HepG2 (cell line): ENCODE results near the gene EIF4G2. TPM values are rescaled to one million over a fixed set of nuclear protein-coding genes. Genes with fewer than 3 reads are reported as not detected.

Source experiments
- ATAC-seq: fragments of 200-7000 bp; cut with Tn5 transposase; 3 replicates; pipeline ENCODE4 v1.9.1; 2020; ENCODE audit warnings: mild to moderate bottlenecking, moderate library complexity
- BruUV-seq: library from RNA; stranded (reverse); fragments of 400-500 nt; replicated peaks from 2 replicates; lab custom pipeline; 2021; lab: Mats Ljungman, UMichigan
- CTCF ChIA-PET: fragments of 300-600 bp; formaldehyde crosslinking; extraction: SDS; loops from one replicate; lab custom pipeline; 2021; ENCODE audit warnings: low total read pairs, inconsistent platforms, low intra/inter-chr PET ratio; lab: Yijun Ruan, JAX
- POLR2A ChIA-PET: fragments of 350-600 bp; sonication (Branson Sonifier 250); formaldehyde crosslinking; loops from one replicate; lab custom pipeline; 2020; ENCODE audit warnings: antibody characterized with exemption, inconsistent platforms; lab: Yijun Ruan, JAX
- DNase-seq: peaks from one replicate; pipeline ENCODE4 v3.0.0-alpha.2; 2015; ENCODE audit warnings: low spot score
- FAIRE-seq: peaks from 3 replicates; lab custom pipeline; 2011; peaks lifted over from hg19 to GRCh38; lab: Jason Lieb, UNC
- H2AFZ ChIP-seq: one replicate; pipeline ENCODE4 v1.6.1; 2011; ENCODE audit warnings: low read length, inconsistent platforms
- H3K27ac ChIP-seq: fragments of 300-600 bp; 3 replicates; pipeline ENCODE4 v1.8.0; 2011; ENCODE audit warnings: mixed run types, mild to moderate bottlenecking, mixed read lengths, low read length, inconsistent platforms; ENCODE audit not compliant: insufficient read depth; ENCODE audit errors: extremely low read length
- H3K27me3 ChIP-seq, 2 experiments: fragments of 200-600 bp in 1 of 2; 2 replicates in 1 of 2; 3 replicates in 1 of 2; pipeline versions ENCODE4 v1.6.0 to v1.8.0; 2011; ENCODE audit warnings: low read length in 2 of 2, mild to moderate bottlenecking in 2 of 2, moderate library complexity in 2 of 2, inconsistent platforms in 1 of 2; ENCODE audit not compliant: insufficient read depth in 2 of 2, control insufficient read depth in 1 of 2
- H3K36me3 ChIP-seq, 2 experiments: fragments of 200-600 bp in 1 of 2; replicated peaks in 1 of 2; 2 replicates in 1 of 2; 3 replicates in 1 of 2; pipeline versions ENCODE4 v1.5.1 to v1.8.0; 2011; ENCODE audit warnings: low read length in 2 of 2, inconsistent platforms in 1 of 2; ENCODE audit not compliant: insufficient read depth in 2 of 2, control insufficient read depth in 1 of 2
- H3K4me1 ChIP-seq: 2 replicates; pipeline ENCODE4 v1.5.1; 2012; ENCODE audit warnings: low read length, inconsistent platforms; ENCODE audit not compliant: insufficient read depth
- H3K4me2 ChIP-seq: 2 replicates; pipeline ENCODE4 v1.6.0; 2011; ENCODE audit warnings: low read depth, low read length, inconsistent platforms
- H3K4me3 ChIP-seq, 3 experiments: fragments of 200-600 bp in 1 of 3; sonication (generic), shearing (Covaris generic) in 1 of 3; replicated peaks in 1 of 3; 2 replicates each; pipeline ENCODE4 v1.5.1; 2011 to 2016; ENCODE audit warnings: low read length in 3 of 3, inconsistent platforms in 2 of 3, low read depth in 2 of 3, mild to moderate bottlenecking in 2 of 3, control low read depth in 1 of 3, mixed read lengths in 1 of 3; ENCODE audit not compliant: insufficient read depth in 1 of 3
- H3K79me2 ChIP-seq: one replicate; pipeline ENCODE4 v1.6.1; 2011; ENCODE audit warnings: low read length, inconsistent platforms; ENCODE audit not compliant: insufficient read depth
- H3K9ac ChIP-seq: 2 replicates; pipeline ENCODE4 v1.6.0; 2011; ENCODE audit warnings: mild to moderate bottlenecking, low read depth, low read length, inconsistent platforms; ENCODE audit not compliant: insufficient read depth
- H3K9me3 ChIP-seq: 2 replicates; pipeline ENCODE4 v1.5.1; 2012; ENCODE audit warnings: mild to moderate bottlenecking, low read length
- H4K20me1 ChIP-seq: 2 replicates; pipeline ENCODE4 v1.6.0; 2011; ENCODE audit warnings: inconsistent platforms, mild to moderate bottlenecking, low read length, moderate library complexity; ENCODE audit not compliant: insufficient read depth
- FOSL2 ChIP-seq: sonication (generic); formaldehyde crosslinking; IDR thresholded peaks from 2 replicates; pipeline ENCODE4 v1.4.0; 2020; ENCODE audit warnings: missing genetic modification reagents
- HDAC1 ChIP-seq: sonication (generic); formaldehyde crosslinking; IDR thresholded peaks from 2 replicates; pipeline ENCODE4 v1.5.1; 2020; ENCODE audit warnings: mild to moderate bottlenecking, missing genetic modification reagents
- KLF12 ChIP-seq: sonication (generic); formaldehyde crosslinking; IDR thresholded peaks from 2 replicates; pipeline ENCODE4 v1.4.0; 2020; ENCODE audit warnings: missing genetic modification reagents, borderline replicate concordance
- POGZ ChIP-seq: sonication (generic); formaldehyde crosslinking; IDR thresholded peaks from 2 replicates; pipeline ENCODE4 v1.4.0; 2020; ENCODE audit warnings: mild to moderate bottlenecking, missing genetic modification reagents
- SP140L ChIP-seq: sonication (generic); formaldehyde crosslinking; IDR thresholded peaks from 2 replicates; pipeline ENCODE4 v1.4.0; 2020; ENCODE audit warnings: missing genetic modification reagents, borderline replicate concordance
- SP5 ChIP-seq: IDR thresholded peaks from 2 replicates; pipeline ENCODE4 v1.6.1; 2016; ENCODE audit warnings: low read depth, borderline replicate concordance
- ZNF143 ChIP-seq: sonication (generic); formaldehyde crosslinking; IDR thresholded peaks from 2 replicates; pipeline ENCODE4 v1.4.0; 2020; ENCODE audit warnings: missing genetic modification reagents
- ZNF225 ChIP-seq: sonication (generic); formaldehyde crosslinking; IDR thresholded peaks from 2 replicates; pipeline ENCODE4 v1.4.0; 2020; ENCODE audit warnings: mild to moderate bottlenecking, missing genetic modification reagents
- ZNF274 ChIP-seq: sonication (generic); formaldehyde crosslinking; IDR thresholded peaks from 2 replicates; pipeline ENCODE4 v1.5.1; 2020; ENCODE audit warnings: mild to moderate bottlenecking, missing genetic modification reagents
- ZNF660 ChIP-seq: sonication (generic); formaldehyde crosslinking; IDR thresholded peaks from 2 replicates; pipeline ENCODE4 v1.5.1; 2020; ENCODE audit warnings: mild to moderate bottlenecking, low read depth, missing genetic modification reagents, borderline replicate concordance
- ZNF674 ChIP-seq: sonication (generic); formaldehyde crosslinking; IDR thresholded peaks from 2 replicates; pipeline ENCODE4 v1.5.0; 2020; ENCODE audit warnings: low read depth, mild to moderate bottlenecking, missing genetic modification reagents
- ZNF720 ChIP-seq: sonication (generic); formaldehyde crosslinking; IDR thresholded peaks from 2 replicates; pipeline ENCODE4 v1.4.0; 2020; ENCODE audit warnings: missing genetic modification reagents
- ZSCAN20 ChIP-seq: sonication (generic); formaldehyde crosslinking; IDR thresholded peaks from 2 replicates; pipeline ENCODE4 v1.4.0; 2020; ENCODE audit warnings: missing genetic modification reagents, mild to moderate bottlenecking, borderline replicate concordance
- WGBS: methylation state at CpG from one replicate; pipeline ENCODE4 v1.1.6; 2017; ENCODE audit warnings: low lambda C conversion rate; 5-methylcytosine and 5-hydroxymethylcytosine counted together
- in situ Hi-C: cut with HindIII; loops from 2 replicates; pipeline ENCODE4 v1.10.0; 2017; ENCODE audit warnings: low pct_unique_long_range_greater_than_20kb; ENCODE audit not compliant: extremely low pct_ligation_motif_present
- intact Hi-C: fragments of 100-400 bp; cut with micrococcal nuclease; formaldehyde crosslinking; loops from one replicate; pipeline ENCODE4 v1.10.0; 2022; ENCODE audit not compliant: unreplicated experiment
- polyA plus RNA-seq, 8 experiments: library from polyadenylated mRNA; depleted of rRNA in 3 of 8; stranded (reverse) in 7 of 8; unstranded in 1 of 8; fragments of >200 nt; fragmentation: Illumina TruSeq in 4 of 8; extraction: Trizol in 4 of 8; gene quantifications; 2 replicates each; pipeline versions ENCODE4 v1.2.1 to v1.2.3, GENCODE V29; 2011 to 2016; ENCODE audit warnings: low read depth in 4 of 8, missing spikeins in 1 of 8, mixed read lengths in 1 of 8; ENCODE audit not compliant: insufficient read depth in 1 of 8
- total RNA-seq, 5 experiments: library from RNA; depleted of rRNA; stranded (reverse); fragments of >200 nt; fragmentation: Illumina TruSeq; extraction: Trizol; gene quantifications; 2 replicates each; pipeline ENCODE4 v1.2.3, GENCODE V29; 2016; ENCODE audit warnings: low read depth in 1 of 5
- TF ChIP-seq, protein P1 (sequence below): sonication (generic); formaldehyde crosslinking; conservative IDR thresholded peaks from 2 replicates; pipeline ENCODE4 v1.4.0; 2020; ENCODE audit warnings: missing genetic modification reagents
- TF ChIP-seq, protein P2 (sequence below): sonication (generic); formaldehyde crosslinking; IDR thresholded peaks from 2 replicates; pipeline ENCODE4 v1.4.0; 2020; ENCODE audit warnings: missing genetic modification reagents, mild to moderate bottlenecking, borderline replicate concordance
- TF ChIP-seq, protein P3 (sequence below): sonication (generic); formaldehyde crosslinking; IDR thresholded peaks from 2 replicates; pipeline ENCODE4 v1.4.0; 2020; ENCODE audit warnings: mild to moderate bottlenecking, missing genetic modification reagents

The EIF4G2 gene
- total and polyA plus RNA-seq, 2 of the 13 experiments (the other 11 are each of a cell fraction or from before 2014, with no cell fraction given): 362 to 546 TPM

DNA sequence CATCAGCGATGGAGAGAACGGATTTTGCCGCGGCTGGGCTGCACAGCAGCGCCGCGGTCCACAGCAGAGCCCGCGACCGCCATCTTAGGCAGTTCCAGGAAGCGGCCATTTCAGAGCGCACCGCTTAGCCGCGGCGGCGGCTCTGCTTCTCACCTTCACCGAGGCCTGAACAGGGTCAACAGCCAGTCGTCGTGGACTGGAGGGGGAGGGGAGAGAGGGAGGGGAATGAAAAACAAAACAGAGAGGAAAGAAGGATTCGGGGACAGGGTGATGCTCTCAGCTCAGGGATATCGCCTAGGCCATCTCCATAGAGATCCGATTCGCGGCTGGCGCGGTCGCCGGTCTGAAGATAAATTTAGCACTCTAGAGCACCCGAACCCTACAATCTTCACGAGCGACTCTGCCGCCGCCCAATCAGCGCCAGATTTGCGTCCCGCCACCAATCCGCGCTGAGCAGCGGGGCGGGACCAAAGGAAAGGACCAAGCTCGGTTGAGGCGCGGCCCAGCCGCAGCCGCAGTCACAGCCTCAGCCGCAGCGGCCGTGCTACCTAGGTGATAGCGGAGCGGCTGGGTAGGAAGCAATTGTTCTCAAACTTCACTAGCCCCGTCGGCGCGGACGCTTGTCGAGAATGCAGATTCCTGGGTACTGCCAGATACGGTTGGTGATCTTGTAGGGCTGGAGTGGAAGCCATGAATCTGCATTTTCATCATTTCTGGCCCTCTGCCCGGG, 49.1 kb upstream of the EIF4G2 start, which contains the start of gene ZBED5:
TSS of gene ZBED5 (minus strand) at position 345 of the 730 bp plus-strand sequence. CDS start 3,108 bp downstream, outside the sequence.
- Histone ChIP-seq H2AFZ (peak within 1 kb of the TSS; percentile 52), H3K79me2 (peaks cover 28% of the 10 kb centered on the region), H3K4me1 (peaks cover 22% of the 10 kb centered on the region), H3K4me2 (peak within 1 kb of the TSS; percentile 81), H3K9ac (peak within 1 kb of the TSS; percentile 84), H4K20me1 (no peaks in the 10 kb centered on the region), H3K36me3 (peaks cover 9 to 24% of the 10 kb centered on the region in 2 experiments), H3K9me3 (no peaks in the 10 kb centered on the region), H3K27ac (peak within 1 kb of the TSS; percentile 92), H3K4me3 (peak within 1 kb of the TSS; percentile 81 to 90 (median 87)), H3K27me3 (no peaks in the 10 kb centered on the region; a peak in 1 of 5 replicates)
- CTCF ChIA-PET: no interaction called here
- no TSS peak for BruUV-seq
- ATAC-seq (peak; percentile 97), DNase-seq (peak; percentile 92), FAIRE-seq (peak; percentile 58)
- WGBS: 1% methylated on average over 41 of the region's 59 CpGs
- in situ Hi-C loops (loop anchor here (5.0 kb wide), 1 partner anchor 51 kb away; the partner anchor contains the start of gene EIF4G2), intact Hi-C loops (loop anchor here (2.0 kb wide), 1 partner anchor 49 kb away; the partner anchor contains the start of gene EIF4G2)
- POLR2A ChIA-PET: interaction anchor here (0.5 to 3.3 kb wide), 21 partner anchors 9 to 553 kb away, joined by 3 to 130 read pairs (median 4); partner anchors contain the start of genes ADM, CTR9, EIF4G2 and RNF141
- TF ChIP-seq, protein P1, sequence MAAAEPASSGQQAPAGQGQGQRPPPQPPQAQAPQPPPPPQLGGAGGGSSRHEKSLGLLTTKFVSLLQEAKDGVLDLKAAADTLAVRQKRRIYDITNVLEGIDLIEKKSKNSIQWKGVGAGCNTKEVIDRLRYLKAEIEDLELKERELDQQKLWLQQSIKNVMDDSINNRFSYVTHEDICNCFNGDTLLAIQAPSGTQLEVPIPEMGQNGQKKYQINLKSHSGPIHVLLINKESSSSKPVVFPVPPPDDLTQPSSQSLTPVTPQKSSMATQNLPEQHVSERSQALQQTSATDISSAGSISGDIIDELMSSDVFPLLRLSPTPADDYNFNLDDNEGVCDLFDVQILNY (CRISPR knock-in tag): no peak
- TF ChIP-seq KLF12 (0 out of 2 replicates have a peak, but pooled peaks have one; percentile 19), FOSL2 (CRISPR knock-in tag) (peak; percentile 17; the same call in 1 of the 2 replicates), ZNF674 (CRISPR knock-in tag) (no peak), SP140L (CRISPR knock-in tag) (no peak; the same call in 1 of the 2 replicates), ZNF720 (CRISPR knock-in tag) (no peak), ZNF274 (0 out of 2 replicates have a peak, but pooled peaks have one; percentile 31), POGZ (peak; percentile 62), HDAC1 (CRISPR knock-in tag) (peak; percentile 51; the same call in 1 of the 2 replicates), ZNF143 (no peak), ZSCAN20 (CRISPR knock-in tag) (no peak), ZNF225 (CRISPR knock-in tag) (peak; percentile 84; the same call in 1 of the 2 replicates), ZNF660 (no peak), SP5 (CRISPR knock-in tag) (0 out of 2 replicates have a peak, but pooled peaks have one; percentile 8)
- TF ChIP-seq, protein P2, sequence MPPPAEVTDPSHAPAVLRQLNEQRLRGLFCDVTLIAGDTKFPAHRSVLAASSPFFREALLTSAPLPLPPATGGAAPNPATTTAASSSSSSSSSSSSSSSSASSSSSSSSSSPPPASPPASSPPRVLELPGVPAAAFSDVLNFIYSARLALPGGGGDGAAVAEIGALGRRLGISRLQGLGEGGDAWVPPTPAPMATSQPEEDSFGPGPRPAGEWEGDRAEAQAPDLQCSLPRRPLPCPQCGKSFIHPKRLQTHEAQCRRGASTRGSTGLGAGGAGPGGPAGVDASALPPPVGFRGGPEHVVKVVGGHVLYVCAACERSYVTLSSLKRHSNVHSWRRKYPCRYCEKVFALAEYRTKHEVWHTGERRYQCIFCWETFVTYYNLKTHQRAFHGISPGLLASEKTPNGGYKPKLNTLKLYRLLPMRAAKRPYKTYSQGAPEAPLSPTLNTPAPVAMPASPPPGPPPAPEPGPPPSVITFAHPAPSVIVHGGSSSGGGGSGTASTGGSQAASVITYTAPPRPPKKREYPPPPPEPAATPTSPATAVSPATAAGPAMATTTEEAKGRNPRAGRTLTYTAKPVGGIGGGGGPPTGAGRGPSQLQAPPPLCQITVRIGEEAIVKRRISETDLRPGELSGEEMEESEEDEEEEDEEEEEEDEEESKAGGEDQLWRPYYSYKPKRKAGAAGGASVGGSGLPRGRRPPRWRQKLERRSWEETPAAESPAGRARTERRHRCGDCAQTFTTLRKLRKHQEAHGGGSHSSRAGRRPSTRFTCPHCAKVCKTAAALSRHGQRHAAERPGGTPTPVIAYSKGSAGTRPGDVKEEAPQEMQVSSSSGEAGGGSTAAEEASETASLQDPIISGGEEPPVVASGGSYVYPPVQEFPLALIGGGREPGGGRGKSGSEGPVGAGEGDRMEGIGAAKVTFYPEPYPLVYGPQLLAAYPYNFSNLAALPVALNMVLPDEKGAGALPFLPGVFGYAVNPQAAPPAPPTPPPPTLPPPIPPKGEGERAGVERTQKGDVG (CRISPR knock-in tag): no peak
- TF ChIP-seq, protein P3, sequence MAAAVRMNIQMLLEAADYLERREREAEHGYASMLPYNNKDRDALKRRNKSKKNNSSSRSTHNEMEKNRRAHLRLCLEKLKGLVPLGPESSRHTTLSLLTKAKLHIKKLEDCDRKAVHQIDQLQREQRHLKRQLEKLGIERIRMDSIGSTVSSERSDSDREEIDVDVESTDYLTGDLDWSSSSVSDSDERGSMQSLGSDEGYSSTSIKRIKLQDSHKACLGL (CRISPR knock-in tag): peak; percentile 50; the same call in 1 of the 2 replicates
